HFF-Myc (cell line): Measurements from ENCODE around the gene TMPRSS2.

Source experiments
- DNase-seq: peaks from one replicate; pipeline ENCODE4 v3.0.0-alpha.2; 2011; ENCODE audit warnings: low read depth; ENCODE audit errors: extremely low read depth
- H3K4me3 ChIP-seq: replicated peaks from 2 replicates; pipeline ENCODE4 v1.5.1; 2011; ENCODE audit warnings: low read depth, mild to moderate bottlenecking, control low read depth, low read length
- CTCF ChIP-seq: IDR thresholded peaks from 2 replicates; pipeline ENCODE4 v1.5.1; 2012; ENCODE audit warnings: mild to moderate bottlenecking, low read depth, low read length, control low read depth; ENCODE audit errors: missing control alignments

TMPRSS2 gene

GRCh38 chr21:41506005-41506594 lies 1.9 kb downstream of the TMPRSS2 start:
- DNase-seq: no peak
- TF ChIP-seq CTCF: no peak
- H3K4me3 ChIP-seq: no peak overlapping the region

- H3K4me3 ChIP-seq: no peak overlapping the region
- no peak for TF ChIP-seq CTCF
- DNase-seq: no peak
Observed at GRCh38 chr21:41504030-41504429, 3.9 kb downstream of the TMPRSS2 start.

GRCh38 chr21:41503331-41503730 lies 4.6 kb downstream of the TMPRSS2 start:
- no peak for TF ChIP-seq CTCF
- no peak overlapping the region for H3K4me3 ChIP-seq
- DNase-seq: no peak

GRCh38 chr21:41501919-41502318 lies 6.0 kb downstream of the TMPRSS2 start:
- H3K4me3 ChIP-seq: no peak overlapping the region
- TF ChIP-seq CTCF: no peak
- no peak for DNase-seq

- H3K4me3 ChIP-seq: no peak overlapping the region
- DNase-seq: no peak
- no peak for TF ChIP-seq CTCF
Observed at GRCh38 chr21:41500931-41501381, 7.0 kb downstream of the TMPRSS2 start.

GRCh38 chr21:41500363-41500762 lies 7.6 kb downstream of the TMPRSS2 start:
- no peak for TF ChIP-seq CTCF
- no peak overlapping the region for H3K4me3 ChIP-seq
- no peak for DNase-seq

- no peak for DNase-seq
- no peak for TF ChIP-seq CTCF
- no peak overlapping the region for H3K4me3 ChIP-seq
Observed at GRCh38 chr21:41499920-41500319, 8.0 kb downstream of the TMPRSS2 start.
